G401.6 (cell line): ENCODE data around the gene POU6F2.
"Not testable (repeated sequence)": the region's sequence is repeated elsewhere in the genome, so short reads cannot be mapped to it uniquely, and the experiment has no call there.

Experiments used
- FAIRE-seq: peaks from 2 replicates; lab custom pipeline; 2012; peaks lifted over from hg19 to GRCh38; lab: Jason Lieb, UNC

The POU6F2 gene

GRCh38 chr7:38992203-38992602 is 14.5 kb downstream of the POU6F2 start:
- no peak for FAIRE-seq

- no peak for FAIRE-seq
Observed at GRCh38 chr7:39001595-39001994, 23.9 kb downstream of the POU6F2 start.

- no peak for FAIRE-seq
Observed at GRCh38 chr7:39002755-39003154, 25.0 kb downstream of the POU6F2 start.

- no peak for FAIRE-seq
Observed at GRCh38 chr7:39005036-39005435, 27.3 kb downstream of the POU6F2 start.

GRCh38 chr7:39005461-39005860 is 27.8 kb downstream of the POU6F2 start:
- FAIRE-seq: no peak

GRCh38 chr7:39013049-39013939 is 35.6 kb downstream of the POU6F2 start:
- FAIRE-seq: not testable (repeated sequence)

- peak; percentile 57 for FAIRE-seq
Observed at GRCh38 chr7:39016609-39017008, 38.9 kb downstream of the POU6F2 start.

GRCh38 chr7:39017369-39017915 is 39.7 kb downstream of the POU6F2 start:
- peak; percentile 49 for FAIRE-seq

GRCh38 chr7:39022796-39023195 is 45.1 kb downstream of the POU6F2 start:
- no peak for FAIRE-seq

- FAIRE-seq: no peak
Observed at GRCh38 chr7:39027491-39027890, 49.8 kb downstream of the POU6F2 start.

GRCh38 chr7:39033885-39034624 is 56.3 kb downstream of the POU6F2 start:
- FAIRE-seq: no peak

GRCh38 chr7:39035156-39035555 is 57.4 kb downstream of the POU6F2 start:
- no peak for FAIRE-seq

GRCh38 chr7:39035903-39036302 is 58.2 kb downstream of the POU6F2 start:
- no peak for FAIRE-seq

- FAIRE-seq: no peak
Observed at GRCh38 chr7:39042670-39043069, 65.0 kb downstream of the POU6F2 start.

- FAIRE-seq: no peak
Observed at GRCh38 chr7:39043531-39043930, 65.8 kb downstream of the POU6F2 start.

GRCh38 chr7:39044489-39044888 is 66.8 kb downstream of the POU6F2 start:
- no peak for FAIRE-seq

GRCh38 chr7:39045231-39045630 is 67.5 kb downstream of the POU6F2 start:
- no peak for FAIRE-seq

GRCh38 chr7:39051279-39051678 is 73.6 kb downstream of the POU6F2 start:
- FAIRE-seq: no peak

- no peak for FAIRE-seq
Observed at GRCh38 chr7:39051707-39052106, 74.0 kb downstream of the POU6F2 start.

GRCh38 chr7:39054731-39055130 is 77.0 kb downstream of the POU6F2 start:
- FAIRE-seq: no peak

GRCh38 chr7:39056153-39056552 is 78.4 kb downstream of the POU6F2 start:
- no peak for FAIRE-seq

- no peak for FAIRE-seq
Observed at GRCh38 chr7:39062811-39063210, 85.1 kb downstream of the POU6F2 start.

GRCh38 chr7:39069031-39069430 is 91.3 kb downstream of the POU6F2 start:
- FAIRE-seq: no peak
